Muscle of leg (tissue), 11 donors: ENCODE measurements around the gene EVX2. TPM values are rescaled to one million over a fixed set of nuclear protein-coding genes. Genes with fewer than 3 reads are reported as not detected.

Experiments
- DNase-seq: peaks from one replicate; pipeline ENCODE4 v3.0.0; 2013
- H3K27ac ChIP-seq: one replicate; pipeline ENCODE4 v1.5.1; 2013; ENCODE audit warnings: mild to moderate bottlenecking, low read length, control low read depth
- H3K27me3 ChIP-seq: one replicate; pipeline ENCODE4 v1.6.1; 2013; ENCODE audit warnings: low read length; ENCODE audit not compliant: control insufficient read depth, insufficient read depth
- H3K36me3 ChIP-seq: one replicate; pipeline ENCODE4 v1.6.1; 2013; ENCODE audit warnings: low read length; ENCODE audit not compliant: control insufficient read depth, insufficient read depth
- H3K4me1 ChIP-seq: one replicate; pipeline ENCODE4 v1.6.1; 2013; ENCODE audit warnings: low read length; ENCODE audit not compliant: control insufficient read depth, insufficient read depth
- H3K4me3 ChIP-seq: one replicate; pipeline ENCODE4 v1.5.1; 2013; ENCODE audit warnings: low read length, control low read depth
- H3K9me3 ChIP-seq: replicated peaks from 2 replicates; pipeline ENCODE4 v1.6.1; 2013; ENCODE audit warnings: low read depth, low read length; ENCODE audit not compliant: control insufficient read depth
- WGBS: methylation state at CpG from one replicate; pipeline ENCODE4 v1.1.5; 2013; ENCODE audit warnings: missing lambda C conversion rate; ENCODE audit not compliant: insufficient coverage; 5-methylcytosine and 5-hydroxymethylcytosine counted together
- polyA plus RNA-seq, 8 donors: library from polyadenylated mRNA; unstranded; fragments of 120-200 nt; gene quantifications; one replicate each; pipeline versions ENCODE4 v1.2.1 to v1.2.3, GENCODE V29; 2013; ENCODE audit warnings: inconsistent platforms in 1 of 8, low replicate concordance in 1 of 8; ENCODE audit not compliant: insufficient read length in 8 of 8, insufficient read depth in 1 of 8
- total RNA-seq: library from RNA; stranded (reverse); fragments of 120-200 nt; gene quantifications from one replicate; pipeline ENCODE4 v1.2.4, GENCODE V29; 2013

Gene EVX2
- total and polyA plus RNA-seq, 9 donors = 0.03 to 0.18 (median 0.05) TPM

GRCh38 chr2:176114120-176114929, 30.6 kb upstream of the EVX2 start:
- Histone ChIP-seq H3K4me3 (no peak overlapping the region), H3K27ac (no peak overlapping the region), H3K27me3 (peaks cover 93% of the 10 kb centered on the region), H3K4me1 (peaks cover 29% of the 10 kb centered on the region), H3K9me3 (no peaks in the 10 kb centered on the region), H3K36me3 (no peaks in the 10 kb centered on the region)
- WGBS = 40% methylated on average over 20 of the region's 26 CpGs
- no peak for DNase-seq

GRCh38 chr2:176112375-176113302, 28.9 kb upstream of the EVX2 start:
- Histone ChIP-seq H3K4me1 (peaks cover 31% of the 10 kb centered on the region), H3K27me3 (peaks cover 93% of the 10 kb centered on the region)

GRCh38 chr2:176111846-176112374, 28.1 kb upstream of the EVX2 start:
- no peaks in the 10 kb centered on the region for H3K36me3 ChIP-seq
- H3K4me3 ChIP-seq = no peak overlapping the region
- no peaks in the 10 kb centered on the region for H3K9me3 ChIP-seq
- no peak for DNase-seq
- peaks cover 90% of the 10 kb centered on the region for H3K27me3 ChIP-seq
- H3K4me1 ChIP-seq = peaks cover 27% of the 10 kb centered on the region
- WGBS = 15% methylated on average over 26 of the region's 29 CpGs
- no peak overlapping the region for H3K27ac ChIP-seq

More at GRCh38 chr2:176112375-176113302, 28.9 kb upstream of the EVX2 start:
- no peak overlapping the region for H3K27ac ChIP-seq
- 15% methylated on average over 33 of the region's 40 CpGs for WGBS
- no peak for DNase-seq
- no peaks in the 10 kb centered on the region for H3K36me3 ChIP-seq
- H3K4me3 ChIP-seq = no peak overlapping the region
- H3K9me3 ChIP-seq = no peaks in the 10 kb centered on the region

GRCh38 chr2:176111309-176111663, 27.5 kb upstream of the EVX2 start:
- Histone ChIP-seq H3K4me3 (no peak overlapping the region), H3K27ac (no peak overlapping the region), H3K9me3 (no peaks in the 10 kb centered on the region), H3K36me3 (no peaks in the 10 kb centered on the region), H3K4me1 (peaks cover 25% of the 10 kb centered on the region), H3K27me3 (peaks cover 89% of the 10 kb centered on the region)
- peak; percentile 83 for DNase-seq
- 5% methylated on average over 14 of the region's 16 CpGs for WGBS

GRCh38 chr2:176110415-176111308, 26.9 kb upstream of the EVX2 start:
- DNase-seq = no peak
- Histone ChIP-seq H3K27me3 (peaks cover 89% of the 10 kb centered on the region), H3K36me3 (no peaks in the 10 kb centered on the region), H3K27ac (no peak overlapping the region), H3K4me3 (no peak overlapping the region), H3K4me1 (peaks cover 19% of the 10 kb centered on the region), H3K9me3 (no peaks in the 10 kb centered on the region)
- WGBS = 52% methylated on average over 2 of the region's 7 CpGs

GRCh38 chr2:176109946-176110345, 26.2 kb upstream of the EVX2 start:
- DNase-seq = no peak
- WGBS = no CpG with 5 or more reads among the region's 4 CpGs
- Histone ChIP-seq H3K36me3 (no peaks in the 10 kb centered on the region), H3K9me3 (no peaks in the 10 kb centered on the region), H3K27me3 (peaks cover 93% of the 10 kb centered on the region), H3K4me1 (peaks cover 21% of the 10 kb centered on the region), H3K4me3 (no peak overlapping the region), H3K27ac (no peak overlapping the region)

- Histone ChIP-seq H3K36me3 (no peaks in the 10 kb centered on the region), H3K27ac (no peak overlapping the region), H3K4me3 (no peak overlapping the region), H3K27me3 (peaks cover 93% of the 10 kb centered on the region), H3K9me3 (no peaks in the 10 kb centered on the region), H3K4me1 (peaks cover 27% of the 10 kb centered on the region)
- 0% methylated on average over 1 of the region's 26 CpGs for WGBS
- no peak for DNase-seq
Measured at GRCh38 chr2:176109192-176109901, 25.6 kb upstream of the EVX2 start.

GRCh38 chr2:176107731-176108181, 24.0 kb upstream of the EVX2 start:
- Histone ChIP-seq H3K9me3 (no peaks in the 10 kb centered on the region), H3K27me3 (peaks cover 93% of the 10 kb centered on the region), H3K4me1 (peaks cover 33% of the 10 kb centered on the region), H3K4me3 (no peak overlapping the region), H3K27ac (no peak overlapping the region), H3K36me3 (no peaks in the 10 kb centered on the region)
- WGBS = under 1% methylated on average over 44 of the region's 59 CpGs
- DNase-seq = no peak
